Prostate gland (tissue), 2 donors: ENCODE measurements around the gene LTV1.

Experiments
- CTCF ChIP-seq, 4 experiments: fragments of 200-600 bp in 2 of 4; fragments of 450-650 bp in 2 of 4; sonication (generic) in 2 of 4; IDR thresholded peaks; 1 replicate in 3 of 4; 2 replicates in 1 of 4; pipeline ENCODE4 v1.5.1; 2016 to 2019; ENCODE audit warnings: antibody characterized with exemption in 4 of 4, mild to moderate bottlenecking in 2 of 4, moderate library complexity in 2 of 4
- POLR2A ChIP-seq: fragments of 450-650 bp; IDR thresholded peaks from one replicate; pipeline ENCODE4 v1.6.1; 2016; ENCODE audit warnings: antibody characterized with exemption, mild to moderate bottlenecking
- POLR2AphosphoS5 ChIP-seq: sonication (generic); formaldehyde crosslinking; IDR thresholded peaks from one replicate; pipeline ENCODE4 v1.6.1; 2017; ENCODE audit warnings: antibody characterized with exemption

GRCh38 chr6:143845033-143845432, 1.9 kb downstream of the LTV1 start:
- no peak for TF ChIP-seq CTCF (IDR thresholded peaks at IDR 0.05)
- TF ChIP-seq POLR2AphosphoS5: no peak
- TF ChIP-seq POLR2A: no peak
